Stromal cell of bone marrow (primary cell): Measurements from ENCODE around the gene TPRN.

Source experiments
- DNase-seq: peaks from one replicate; pipeline ENCODE4 v3.0.0-alpha.2; 2012; ENCODE audit warnings: low read depth

The TPRN gene

GRCh38 chr9:137225699-137226331 lies 25.3 kb upstream of the TPRN start:
- no peak for DNase-seq

DNA sequence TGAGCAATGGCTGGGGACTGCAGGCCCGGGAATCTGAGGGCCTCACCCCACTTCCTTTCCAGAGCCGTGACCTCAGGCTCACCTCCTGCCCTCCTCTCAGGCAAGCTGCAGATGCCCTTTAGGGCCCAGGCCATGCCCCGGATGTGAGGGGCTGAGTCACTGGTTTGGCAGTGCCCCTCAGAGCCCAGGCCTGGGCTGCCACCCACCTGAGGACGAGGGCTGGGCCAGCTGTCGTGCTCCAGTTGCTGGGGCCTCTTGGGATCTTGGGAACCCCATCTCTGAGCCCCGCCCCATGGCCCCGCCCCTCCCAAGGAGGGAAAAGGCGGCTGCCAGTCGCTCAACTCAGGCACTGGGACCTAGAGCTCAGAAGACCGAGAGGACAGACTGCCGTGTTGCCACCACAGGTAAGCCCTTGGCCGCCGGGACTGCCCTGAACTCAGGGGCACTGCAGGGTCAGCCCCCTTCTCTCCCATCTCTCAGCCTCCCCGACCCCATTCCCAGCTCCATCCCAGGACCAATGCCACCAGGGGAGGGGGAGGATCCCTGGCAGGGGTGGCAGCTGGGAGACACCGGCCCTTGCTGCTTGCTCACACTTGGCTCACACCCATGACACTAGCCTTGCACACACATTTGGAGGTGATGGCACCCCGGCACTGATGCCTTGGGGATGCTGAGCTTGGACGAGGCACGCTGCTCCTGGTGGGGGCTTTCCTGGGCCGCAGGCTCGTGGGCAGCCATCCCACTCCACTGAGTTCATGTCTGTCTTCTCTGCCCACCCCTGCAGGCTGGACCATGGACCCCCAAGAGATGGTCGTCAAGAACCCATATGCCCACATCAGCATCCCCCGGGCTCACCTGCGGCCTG lies 24.5 kb upstream of the TPRN start, which contains the start of gene CYSRT1:
Gene CYSRT1, plus strand, starts transcription at position 345 of the 865 bp plus-strand sequence. Its CDS starts 448 bp downstream, at position 793.
- no peak for DNase-seq

DNA sequence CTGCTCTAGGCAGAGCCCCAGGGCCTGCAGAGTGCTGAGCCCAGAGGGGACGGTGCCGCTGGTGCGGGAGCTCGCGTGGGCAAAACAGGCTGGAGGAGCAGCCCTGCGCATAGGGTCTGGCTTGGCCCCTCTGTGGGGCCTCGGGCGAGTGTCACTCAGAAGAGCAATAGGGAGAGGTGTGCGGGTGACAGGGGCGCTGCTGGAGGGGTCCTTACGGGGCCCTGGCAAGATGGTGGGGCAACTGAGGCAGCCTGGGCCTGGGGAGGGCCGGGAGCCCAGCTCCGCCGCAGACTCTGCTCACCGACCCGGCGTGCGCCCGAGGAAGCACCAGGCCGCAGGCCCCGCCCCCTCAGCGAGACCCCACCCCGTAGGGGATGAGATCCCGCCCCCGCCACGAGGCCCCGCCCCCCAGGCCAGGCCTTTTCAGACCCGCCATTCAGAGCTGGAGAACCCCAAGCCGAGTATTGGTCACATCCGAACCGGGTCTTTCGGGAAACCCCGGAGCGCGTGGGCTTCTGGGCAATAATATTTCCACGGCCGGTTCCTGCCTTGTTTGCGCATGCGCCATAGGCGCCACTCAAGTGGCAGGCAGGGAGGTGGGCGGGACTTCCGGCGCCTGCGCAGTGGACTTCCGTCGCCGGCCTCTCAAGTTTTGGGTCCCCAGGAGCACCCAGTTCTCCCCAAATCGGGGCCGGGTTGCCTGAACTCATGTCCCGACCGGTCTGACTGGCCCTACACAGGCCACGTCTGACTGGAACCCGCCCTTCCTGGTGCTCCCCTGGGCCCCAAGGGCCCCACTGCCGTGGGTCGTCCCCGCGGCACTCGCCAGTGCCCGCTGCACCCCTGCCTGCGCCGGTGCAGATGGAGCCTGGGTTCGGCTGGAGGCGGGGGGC lies 22.8 kb upstream of the TPRN start:
- peak; percentile 97 for DNase-seq

DNA sequence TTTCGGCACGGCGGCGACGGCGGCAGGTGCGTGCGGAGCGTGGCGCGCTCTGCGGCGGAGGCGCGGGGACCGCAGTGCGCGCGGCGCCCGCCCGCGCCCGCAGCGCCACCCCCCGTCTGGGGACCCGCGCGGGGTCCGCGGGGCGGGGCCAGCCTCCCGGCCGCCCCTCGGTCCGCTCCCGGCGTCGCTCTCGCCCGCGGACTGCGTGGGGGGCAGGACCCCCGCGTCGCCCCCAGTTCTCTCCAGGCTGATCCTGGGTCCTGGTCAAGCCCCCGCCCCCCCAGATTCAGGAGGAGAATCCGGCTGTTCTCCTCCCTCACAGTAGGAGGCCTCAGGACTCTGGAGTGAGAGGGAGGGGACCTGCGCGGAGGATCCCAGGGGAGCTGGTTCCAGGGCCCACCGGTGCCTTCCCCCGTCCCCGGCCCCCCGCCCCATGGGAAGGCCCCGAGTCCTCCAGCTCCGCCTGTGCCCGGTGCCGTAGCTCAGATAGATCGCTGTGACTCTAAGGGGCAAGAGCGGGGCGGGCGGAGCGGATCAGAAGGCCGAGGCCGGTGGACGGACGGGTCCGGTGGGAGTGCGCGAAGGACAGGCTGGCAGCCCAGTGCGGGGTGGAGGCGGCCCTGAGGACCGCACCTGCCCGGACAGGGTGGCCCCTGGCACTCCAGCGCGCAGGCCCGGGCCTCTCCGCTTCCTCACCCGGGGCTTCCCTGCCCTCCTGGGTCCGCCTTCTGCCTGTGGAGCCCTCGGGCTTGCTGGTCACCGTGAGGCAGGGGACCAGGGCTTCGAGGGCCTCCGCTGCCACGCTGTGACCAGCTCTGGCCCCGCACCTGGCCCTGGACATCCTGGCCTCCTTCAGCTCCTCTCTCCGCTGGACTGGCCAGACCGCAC lies 21.9 kb upstream of the TPRN start, which contains the start of gene RNF208:
Gene RNF208, minus strand, starts transcription at position 51 of the 888 bp plus-strand sequence. CDS start 1,028 bp downstream, outside the sequence.
- no peak for DNase-seq

DNA sequence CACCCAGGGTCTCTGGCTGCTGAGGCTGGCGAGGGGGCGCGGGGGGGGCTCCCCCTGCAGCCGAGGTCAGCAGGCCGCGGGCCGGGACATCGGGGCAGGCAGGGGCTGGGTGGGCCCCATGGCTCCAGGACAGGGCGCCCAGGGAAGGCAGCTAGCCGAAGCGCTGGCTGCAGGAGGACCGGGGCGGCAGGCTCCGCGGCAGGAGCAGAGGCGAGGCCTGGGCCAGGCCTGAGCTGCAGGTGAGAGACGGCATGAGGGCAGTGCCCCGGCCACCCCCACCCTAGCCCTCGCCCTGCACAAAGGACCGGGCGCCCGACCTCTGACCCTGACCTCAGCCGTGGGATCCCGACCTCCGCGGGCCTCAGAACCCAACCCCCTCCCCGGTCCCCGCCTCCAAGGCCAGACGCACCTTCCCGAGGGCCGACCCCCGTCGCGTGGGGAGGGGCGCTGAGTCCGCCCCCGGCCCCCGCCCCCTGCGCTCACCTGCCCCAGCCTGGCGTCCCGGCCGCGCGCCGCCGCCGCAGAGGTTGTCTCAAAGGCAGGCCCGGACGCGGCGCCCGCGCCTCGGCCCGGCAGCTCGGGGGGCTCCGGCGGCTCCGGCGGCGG lies 21.1 kb upstream of the TPRN start:
- DNase-seq: no peak

GRCh38 chr9:137221095-137221505 lies 20.6 kb upstream of the TPRN start:
- no peak for DNase-seq

DNA sequence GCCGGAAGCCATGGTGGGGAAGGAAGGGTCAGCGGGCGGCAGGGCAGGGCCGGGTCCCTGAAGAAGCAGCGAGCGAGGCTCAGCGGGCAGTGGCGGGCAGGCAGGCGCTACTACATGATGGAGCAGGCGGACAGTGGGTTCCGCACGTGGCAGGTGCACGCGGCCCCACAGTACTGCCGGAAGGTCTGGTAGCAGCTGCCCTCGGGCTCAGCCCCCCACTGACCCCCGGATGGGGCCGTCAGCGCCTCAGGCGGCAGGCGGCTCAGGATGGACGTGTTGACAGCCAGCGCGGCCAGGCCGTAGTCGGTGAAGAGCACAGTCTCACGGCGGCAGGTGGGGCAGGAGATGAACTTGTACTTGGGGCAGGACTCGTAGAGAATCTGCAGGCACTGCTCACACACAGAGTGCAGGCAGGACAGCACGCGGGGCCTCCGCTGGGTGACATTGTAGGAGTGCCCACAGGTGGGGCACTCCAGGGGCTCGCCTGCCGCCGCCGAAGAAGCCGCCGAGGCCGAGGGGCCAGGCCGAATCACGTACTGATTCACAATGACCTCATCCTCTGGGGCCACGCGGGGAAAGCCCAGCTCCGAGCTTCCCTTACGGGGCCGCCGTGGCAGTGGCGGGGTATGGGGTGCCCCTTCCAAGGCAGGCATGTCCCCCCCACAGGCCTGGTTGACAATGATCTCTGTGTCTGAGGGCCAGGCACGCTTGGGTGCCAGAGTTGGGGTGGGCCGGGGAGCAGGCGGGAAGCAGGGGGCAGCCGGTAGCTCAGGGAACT lies 20.0 kb upstream of the TPRN start:
- no peak for DNase-seq

DNA sequence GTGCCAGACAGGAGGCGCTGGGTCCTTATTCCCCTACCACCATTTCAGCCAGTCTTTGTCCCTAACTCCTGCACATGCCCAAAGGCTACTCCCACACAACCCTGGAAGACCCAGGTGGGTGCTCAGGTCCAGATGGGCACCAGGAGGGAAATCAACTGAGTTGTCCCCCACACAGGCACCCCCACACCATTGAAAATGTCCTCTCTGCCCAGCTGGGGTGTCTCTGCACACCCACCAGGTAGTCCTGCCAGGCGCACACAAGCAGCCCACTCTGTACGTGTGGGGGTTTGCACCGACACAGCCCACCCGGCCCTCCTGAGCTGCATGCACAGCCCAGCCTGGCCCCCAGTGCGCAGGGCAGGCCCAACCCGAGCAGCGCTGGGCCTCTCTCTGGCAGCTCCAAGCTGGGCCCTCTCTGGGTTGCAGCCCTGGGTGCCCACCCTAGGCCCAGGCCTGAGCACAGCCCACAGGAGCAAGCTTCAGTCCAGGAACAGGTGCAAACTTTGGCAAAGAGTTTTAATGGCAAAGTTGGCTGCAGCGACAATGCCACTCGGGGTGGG lies 19.3 kb upstream of the TPRN start:
- no peak for DNase-seq

DNA sequence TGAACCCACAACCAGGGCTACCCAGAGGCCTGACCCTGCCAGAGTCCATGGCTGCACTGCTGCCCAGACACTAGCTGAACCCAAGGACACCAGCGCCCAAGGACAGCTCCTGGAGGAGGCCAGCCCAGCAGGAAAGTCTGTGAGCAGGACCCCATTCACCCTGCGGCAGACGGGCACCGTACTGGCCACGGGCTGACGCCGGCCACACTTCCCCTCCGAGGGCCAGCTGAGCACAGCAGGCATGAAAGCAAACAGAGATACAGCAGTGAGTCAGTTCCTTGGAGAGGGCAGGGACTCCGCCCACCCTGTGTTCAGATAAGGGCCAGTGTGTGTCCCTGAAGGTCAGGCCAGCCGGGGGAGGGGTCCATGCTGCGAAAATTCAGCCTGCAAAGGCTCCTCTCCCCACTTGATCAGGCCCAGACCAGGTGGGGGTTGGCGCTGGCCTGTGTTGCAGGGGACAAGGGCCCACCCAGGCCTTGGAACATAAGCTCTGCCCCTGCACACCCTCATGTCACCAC lies 18.3 kb upstream of the TPRN start:
- DNase-seq: no peak

DNA sequence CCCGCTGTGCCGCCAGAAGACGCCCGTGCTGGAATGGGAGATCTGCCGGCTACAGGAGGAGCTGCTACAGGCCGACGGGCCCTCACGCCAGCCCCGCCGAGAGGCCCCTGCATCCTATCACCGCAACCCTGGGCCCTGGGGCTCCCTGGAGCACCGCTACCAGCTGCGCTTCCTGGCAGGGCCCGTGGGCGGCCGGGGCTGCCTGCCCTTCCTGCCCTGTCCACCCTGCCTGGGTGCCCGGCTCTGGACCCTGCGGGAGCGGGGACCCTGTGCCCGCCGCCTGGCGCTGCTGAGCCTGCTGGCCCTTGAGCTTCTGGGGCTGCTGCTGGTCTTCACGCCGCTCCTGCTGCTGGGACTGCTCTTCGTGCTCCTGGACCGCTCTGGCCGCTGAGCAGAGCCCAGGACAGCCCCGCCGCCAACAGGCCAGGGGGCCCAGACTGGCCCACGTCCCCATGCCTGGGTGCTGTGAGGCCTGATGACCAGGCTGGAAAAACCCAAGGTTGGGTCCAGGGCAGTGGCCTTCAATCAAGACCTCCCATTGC lies 17.7 kb upstream of the TPRN start:
- no peak for DNase-seq

DNA sequence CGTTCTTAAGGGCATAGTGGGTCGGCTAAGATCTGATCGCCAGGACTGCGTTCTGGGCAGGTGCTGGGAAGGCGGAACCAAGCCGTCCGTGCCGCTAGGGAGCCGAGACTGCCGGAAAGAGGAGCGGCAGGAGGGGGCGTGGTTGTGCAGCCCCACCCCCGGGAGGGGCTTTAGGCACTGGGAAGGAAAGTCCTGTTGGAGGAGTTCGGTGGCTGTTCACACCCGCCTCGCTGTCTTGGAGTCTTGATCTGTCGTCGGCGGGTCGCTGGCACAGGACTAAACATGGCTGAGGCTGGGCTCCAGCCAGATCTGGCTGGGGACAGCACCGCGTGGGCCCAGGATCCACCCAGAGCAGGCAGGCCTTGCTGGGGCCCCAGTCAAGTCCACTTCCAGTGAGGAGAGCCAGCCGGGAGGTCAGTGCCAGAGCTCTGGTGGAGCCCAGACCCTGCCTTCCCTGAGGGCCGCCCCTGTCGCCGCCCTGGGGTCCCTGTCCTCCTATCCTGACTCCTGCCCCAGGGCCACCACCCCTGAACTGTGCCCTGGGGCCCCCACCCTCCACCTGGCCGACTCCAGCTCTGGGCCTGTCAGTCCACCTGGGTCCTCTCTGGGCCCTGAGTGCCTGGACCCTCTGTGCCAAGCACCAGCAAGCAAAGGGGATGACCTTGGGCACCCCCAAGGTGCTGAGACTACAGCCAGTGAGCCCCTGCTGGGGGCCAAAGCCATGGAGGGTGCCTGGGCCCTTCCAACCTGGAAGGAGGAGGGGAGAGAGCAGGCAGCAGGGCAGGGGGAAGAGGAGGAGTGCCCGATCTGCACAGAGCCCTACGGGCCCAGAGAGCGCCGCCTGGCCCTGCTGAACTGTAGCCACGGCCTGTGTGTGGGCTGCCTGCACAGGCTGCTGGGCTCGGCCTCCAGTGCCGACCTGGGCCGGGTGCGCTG lies 17.0 kb upstream of the TPRN start:
- no peak for DNase-seq

DNA sequence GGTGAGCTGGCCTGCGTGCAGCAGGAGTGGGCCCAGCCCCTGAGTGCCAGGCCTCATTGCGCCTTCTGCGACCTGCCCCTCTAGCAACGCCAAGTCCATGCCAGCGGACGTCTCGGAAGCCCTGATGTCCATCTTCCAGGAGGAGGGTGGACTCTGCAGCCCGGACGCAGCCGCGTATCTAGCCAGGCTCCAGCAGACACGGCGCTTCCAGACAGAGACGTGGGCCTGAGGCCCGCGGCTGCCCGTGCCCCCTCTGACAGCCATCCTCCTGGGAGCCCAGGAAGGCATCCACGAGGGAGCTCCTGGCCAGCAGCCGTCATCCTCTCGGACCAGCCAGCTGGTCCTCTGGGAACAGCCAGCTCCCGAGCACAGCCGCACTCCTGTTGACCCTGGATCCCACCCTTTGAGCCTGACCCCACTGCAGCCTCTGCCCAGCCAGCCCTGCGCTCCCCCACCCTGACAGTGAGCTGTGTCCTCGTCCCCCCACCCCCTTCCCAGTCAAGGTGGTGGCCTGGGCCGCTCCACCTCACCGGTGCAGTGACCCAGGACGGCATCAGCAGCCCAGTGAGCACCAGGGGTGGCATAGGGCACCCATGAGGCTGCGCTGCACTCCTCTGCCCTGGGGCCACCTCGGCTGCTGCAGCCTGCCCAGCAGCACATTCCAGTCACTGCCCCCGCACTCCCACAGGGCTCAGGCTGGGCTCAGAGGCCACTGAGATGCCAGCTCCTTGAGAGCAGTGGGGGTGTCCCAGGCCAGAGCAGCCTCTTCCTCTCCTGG lies 15.8 kb upstream of the TPRN start:
- no peak for DNase-seq

- DNase-seq: no peak
Observed at GRCh38 chr9:137215196-137215986, 14.8 kb upstream of the TPRN start.

DNA sequence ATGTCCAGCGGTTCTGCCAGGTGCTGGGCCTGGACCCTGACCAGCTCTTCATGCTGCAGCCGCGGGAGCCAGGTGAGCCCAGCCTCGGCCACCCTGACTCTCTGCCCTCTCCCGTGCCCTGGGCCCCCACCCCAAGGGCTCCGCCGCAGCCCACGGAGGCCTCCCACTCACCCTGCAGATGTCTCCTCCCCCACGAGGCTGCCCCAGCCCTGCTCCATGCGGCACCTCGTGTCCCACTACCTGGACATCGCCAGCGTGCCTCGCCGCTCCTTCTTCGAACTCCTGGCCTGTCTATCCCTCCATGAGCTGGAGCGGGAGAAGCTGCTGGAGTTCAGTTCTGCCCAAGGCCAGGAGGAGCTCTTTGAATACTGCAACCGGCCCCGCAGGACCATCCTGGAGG lies 14.1 kb upstream of the TPRN start:
- no peak for DNase-seq

- no peak for DNase-seq
Observed at GRCh38 chr9:137213160-137214060, 12.9 kb upstream of the TPRN start.
